Raji (cell line): ENCODE results near the gene GAPDH.

Experiments
- POLR2A ChIP-seq: IDR thresholded peaks from 2 replicates; pipeline ENCODE4 v1.6.1; 2011; ENCODE audit warnings: low read depth, low read length, control low read depth; ENCODE audit not compliant: insufficient read depth

The GAPDH gene

DNA sequence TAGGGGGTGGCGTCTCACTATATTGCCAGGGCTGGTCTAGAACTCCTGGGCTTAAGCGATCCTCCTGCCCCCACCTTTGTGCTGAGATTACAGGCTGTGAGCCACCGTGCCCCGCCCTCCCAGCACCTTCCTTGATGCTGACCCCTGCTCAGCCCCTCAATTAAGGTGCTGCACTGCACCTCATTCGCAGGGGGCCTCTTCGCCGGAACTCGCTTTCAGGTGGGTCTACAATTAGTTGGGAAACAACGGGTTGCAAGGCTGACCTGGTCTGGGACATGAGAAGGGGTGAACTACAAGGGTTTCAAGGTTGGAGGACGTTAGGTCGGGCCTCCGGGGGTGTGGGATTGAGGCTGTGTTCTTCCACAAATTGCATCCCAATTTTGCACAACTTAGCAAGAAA, 35.0 kb downstream of the GAPDH start:
- no peak for TF ChIP-seq POLR2A

- no peak for TF ChIP-seq POLR2A
These were observed 35.5 kb downstream of the GAPDH start for GRCh38 chr12:6569786-6570185.

DNA sequence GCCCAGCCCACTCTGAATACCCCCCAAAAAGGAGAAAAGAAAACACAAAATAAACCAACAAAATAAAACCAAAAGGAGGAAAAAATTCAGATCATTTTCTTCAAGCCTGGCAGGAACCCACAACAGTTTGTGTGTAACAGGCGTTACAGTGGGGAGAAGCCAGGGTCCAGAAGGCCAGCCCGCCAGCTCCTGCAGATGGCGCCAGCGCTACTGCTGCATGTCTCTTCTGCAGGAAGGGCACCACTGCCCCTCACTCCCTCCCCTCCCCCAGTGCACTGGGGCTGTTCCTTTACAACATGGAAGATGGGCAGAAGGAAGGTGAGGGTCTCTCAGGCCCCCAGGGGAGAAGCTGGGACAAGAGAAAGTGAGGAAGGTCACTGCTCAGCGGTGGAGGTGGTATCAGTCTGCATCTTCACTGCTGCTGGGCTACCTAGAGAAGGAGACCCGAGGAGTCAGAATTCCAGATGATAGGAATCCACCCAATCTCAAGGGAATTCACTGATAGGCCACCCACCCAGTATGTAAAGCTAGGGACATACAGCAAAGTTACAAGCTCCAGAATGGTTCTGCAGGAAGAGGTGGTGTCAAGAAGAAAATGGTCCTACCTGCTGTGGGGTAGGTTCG, 36.1 kb downstream of the GAPDH start:
- 0 out of 2 replicates have a peak, but pooled peaks have one; percentile 9 for TF ChIP-seq POLR2A

GRCh38 chr12:6573001-6573400, 38.7 kb downstream of the GAPDH start:
- no peak for TF ChIP-seq POLR2A

- no peak for TF ChIP-seq POLR2A
These were observed 40.4 kb downstream of the GAPDH start for GRCh38 chr12:6574576-6575295.

GRCh38 chr12:6575648-6576047, 41.3 kb downstream of the GAPDH start:
- TF ChIP-seq POLR2A: no peak

DNA sequence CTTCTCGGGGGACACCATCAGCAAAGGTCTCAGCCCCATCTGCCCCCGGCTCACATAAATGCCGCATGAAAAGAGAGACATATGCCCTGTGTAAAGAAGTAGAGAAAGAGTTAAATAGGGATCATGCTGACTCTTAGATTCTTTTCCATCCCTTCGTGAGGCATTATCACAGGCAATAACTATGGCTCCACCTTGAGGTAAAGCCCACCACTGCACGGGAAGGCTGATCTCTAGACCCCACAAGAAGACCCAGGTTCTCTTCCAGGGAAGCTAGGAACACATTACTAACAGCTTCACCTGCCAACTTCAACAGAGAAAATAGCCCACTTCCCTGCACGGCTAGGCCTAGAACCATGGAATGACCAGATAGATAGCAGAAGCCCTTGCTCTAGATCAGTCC, 47.9 kb downstream of the GAPDH start:
- no peak for TF ChIP-seq POLR2A

DNA sequence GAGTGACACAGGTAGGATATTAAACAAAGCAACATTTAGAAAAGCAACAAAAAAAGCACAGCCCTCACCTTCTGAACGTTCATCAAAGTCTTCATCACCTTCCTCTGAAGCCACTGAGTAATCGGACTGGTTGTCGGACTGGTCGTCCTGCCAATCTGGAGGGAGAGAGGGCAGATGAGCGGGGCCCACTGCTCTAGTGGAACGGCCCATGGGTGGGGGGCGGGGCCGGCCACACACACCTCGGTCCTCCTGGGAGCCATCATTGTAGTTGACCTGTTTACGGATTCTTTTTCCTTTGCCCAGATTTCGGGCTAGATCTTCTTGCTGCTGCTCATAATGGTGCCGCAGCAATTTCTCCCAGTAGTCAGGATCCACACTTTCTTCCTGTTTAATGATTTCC, 48.6 kb downstream of the GAPDH start:
- TF ChIP-seq POLR2A: no peak

DNA sequence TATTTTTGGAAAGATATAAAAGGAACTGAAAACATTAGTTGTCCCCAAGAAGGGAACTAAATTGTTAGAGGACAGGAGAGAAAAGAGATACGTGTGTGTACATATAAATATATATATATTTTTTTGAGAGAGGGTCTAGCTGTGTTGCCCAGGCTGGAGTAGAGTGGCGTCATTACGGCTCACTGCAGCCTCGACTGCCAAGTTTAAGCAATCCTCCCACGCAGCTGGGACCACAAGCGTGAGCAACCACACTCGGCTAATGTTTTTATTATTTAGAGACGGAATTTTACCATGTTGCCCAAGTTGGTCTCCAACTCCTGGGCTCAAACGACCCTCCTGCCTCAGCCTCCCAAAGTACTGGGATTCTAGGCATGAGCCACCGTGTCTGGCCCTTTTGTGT, 50.0 kb downstream of the GAPDH start:
- no peak for TF ChIP-seq POLR2A
